ENCODE measurements around the gene STK4.

DNA sequence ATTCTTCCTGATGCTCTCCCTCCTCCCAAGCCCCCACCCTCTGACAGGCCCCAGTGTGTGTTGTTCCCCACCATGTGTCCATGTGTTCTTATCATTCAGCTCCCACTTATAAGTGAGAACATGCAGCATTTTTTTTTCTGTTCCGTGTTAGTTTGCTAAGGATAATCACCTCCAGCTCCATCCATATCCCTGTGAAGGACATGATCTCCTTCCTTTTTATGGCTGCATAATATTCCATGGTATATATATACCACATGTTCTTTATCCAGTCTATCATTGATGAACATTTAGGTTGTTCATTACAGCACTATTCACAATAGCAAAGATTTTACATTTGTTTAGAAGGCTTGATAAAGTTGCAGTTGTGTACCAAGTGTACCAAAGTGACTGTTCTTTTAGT lies 76.7 kb downstream of the STK4 start:
- TF ChIP-seq POLR2A (IDR thresholded peaks at IDR 0.05) = no peak
- TF ChIP-seq, protein P1, sequence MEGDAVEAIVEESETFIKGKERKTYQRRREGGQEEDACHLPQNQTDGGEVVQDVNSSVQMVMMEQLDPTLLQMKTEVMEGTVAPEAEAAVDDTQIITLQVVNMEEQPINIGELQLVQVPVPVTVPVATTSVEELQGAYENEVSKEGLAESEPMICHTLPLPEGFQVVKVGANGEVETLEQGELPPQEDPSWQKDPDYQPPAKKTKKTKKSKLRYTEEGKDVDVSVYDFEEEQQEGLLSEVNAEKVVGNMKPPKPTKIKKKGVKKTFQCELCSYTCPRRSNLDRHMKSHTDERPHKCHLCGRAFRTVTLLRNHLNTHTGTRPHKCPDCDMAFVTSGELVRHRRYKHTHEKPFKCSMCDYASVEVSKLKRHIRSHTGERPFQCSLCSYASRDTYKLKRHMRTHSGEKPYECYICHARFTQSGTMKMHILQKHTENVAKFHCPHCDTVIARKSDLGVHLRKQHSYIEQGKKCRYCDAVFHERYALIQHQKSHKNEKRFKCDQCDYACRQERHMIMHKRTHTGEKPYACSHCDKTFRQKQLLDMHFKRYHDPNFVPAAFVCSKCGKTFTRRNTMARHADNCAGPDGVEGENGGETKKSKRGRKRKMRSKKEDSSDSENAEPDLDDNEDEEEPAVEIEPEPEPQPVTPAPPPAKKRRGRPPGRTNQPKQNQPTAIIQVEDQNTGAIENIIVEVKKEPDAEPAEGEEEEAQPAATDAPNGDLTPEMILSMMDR (IDR thresholded peaks at IDR 0.05) = no peak
- TF ChIP-seq EP300 (IDR thresholded peaks at IDR 0.05) = no peak

All from suprapubic skin (tissue), 3 donors.